Measurements from ENCODE around the gene EAF2. TPM values are rescaled to one million over a fixed set of nuclear protein-coding genes. Genes with fewer than 3 reads are reported as not detected.
A peak's percentile ranks its signal among the peaks of the same experiment; 100 is the strongest.

EAF2 gene
- 1 to 10 TPM; 5.0 to 7.9 TPM for total RNA-seq
- long read RNA-seq, donor 1, partial matches to known transcripts = 0 of 4 reads
- long read RNA-seq, donor 1, other reads (novel, unspliced or antisense) = 0 of 4 reads
- long read RNA-seq, donor 2, partial matches to known transcripts = 0 of 6 reads
- long read RNA-seq, donor 2, other reads (novel, unspliced or antisense) = 1 of 6 reads

GRCh38 chr3:121834671-121835464 lies at the start of gene EAF2, which contains the start of gene IQCB1:
Gene EAF2, plus strand, starts transcription at chr3:121835209. Its CDS starts 77 bp downstream, at chr3:121835286.
Gene IQCB1, minus strand, starts transcription at chr3:121835060. Its CDS starts 6,100 bp downstream, at chr3:121828960.
- DNase-seq (ENCODE audit: low spot score) = peak; percentile 99
- intact Hi-C loops (cut with DNase I) = no loop called here

- intact Hi-C loops (cut with DNase I) = no loop called here
- no peak for DNase-seq (ENCODE audit: low spot score)
These were observed 48.5 kb upstream of the EAF2 start for GRCh38 chr3:121786485-121786884.

- intact Hi-C loops (cut with DNase I) = no loop called here
- DNase-seq (ENCODE audit: low spot score) = no peak
These were observed 41.9 kb upstream of the EAF2 start for GRCh38 chr3:121793078-121793477.

GRCh38 chr3:121794264-121794983 lies 40.6 kb upstream of the EAF2 start:
- no peak for DNase-seq (ENCODE audit: low spot score)
- intact Hi-C loops (cut with DNase I) = no loop called here

GRCh38 chr3:121796970-121797369 lies 38.0 kb upstream of the EAF2 start:
- intact Hi-C loops (cut with DNase I) = no loop called here
- DNase-seq (ENCODE audit: low spot score) = no peak

GRCh38 chr3:121800906-121801305 lies 34.1 kb upstream of the EAF2 start:
- no peak for DNase-seq (ENCODE audit: low spot score)
- intact Hi-C loops (cut with DNase I) = no loop called here

GRCh38 chr3:121803771-121804320 lies 31.2 kb upstream of the EAF2 start:
- no peak for DNase-seq (ENCODE audit: low spot score)
- intact Hi-C loops (cut with DNase I) = no loop called here

GRCh38 chr3:121809249-121809648 lies 25.8 kb upstream of the EAF2 start:
- no peak for DNase-seq (ENCODE audit: low spot score)
- intact Hi-C loops (cut with DNase I) = no loop called here

GRCh38 chr3:121817753-121818152 lies 17.3 kb upstream of the EAF2 start:
- intact Hi-C loops (cut with DNase I) = no loop called here

GRCh38 chr3:121818578-121818977 lies 16.4 kb upstream of the EAF2 start:
- DNase-seq (ENCODE audit: low spot score) = no peak
- intact Hi-C loops (cut with DNase I) = no loop called here

More at GRCh38 chr3:121817753-121818152, 17.3 kb upstream of the EAF2 start:
- no peak for DNase-seq (ENCODE audit: low spot score)

GRCh38 chr3:121819236-121819635 lies 15.8 kb upstream of the EAF2 start:
- DNase-seq (ENCODE audit: low spot score) = no peak
- intact Hi-C loops (cut with DNase I) = no loop called here

GRCh38 chr3:121821421-121822199 lies 13.4 kb upstream of the EAF2 start:
- intact Hi-C loops (cut with DNase I) = no loop called here
- no peak for DNase-seq (ENCODE audit: low spot score)

- no peak for DNase-seq (ENCODE audit: low spot score)
- intact Hi-C loops (cut with DNase I) = no loop called here
These were observed 12.0 kb upstream of the EAF2 start for GRCh38 chr3:121822973-121823372.

GRCh38 chr3:121834157-121834670 lies 795 bp upstream of the EAF2 start:
- no peak for DNase-seq (ENCODE audit: low spot score)
- intact Hi-C loops (cut with DNase I) = no loop called here

- DNase-seq (ENCODE audit: low spot score) = no peak
- intact Hi-C loops (cut with DNase I) = no loop called here
These were observed 424 bp downstream of the EAF2 start for GRCh38 chr3:121835465-121835801.

- intact Hi-C loops (cut with DNase I) = no loop called here
- DNase-seq (ENCODE audit: low spot score) = no peak
These were observed 1.1 kb downstream of the EAF2 start for GRCh38 chr3:121836064-121836463.

GRCh38 chr3:121836481-121836880 lies 1.5 kb downstream of the EAF2 start:
- intact Hi-C loops (cut with DNase I) = no loop called here
- DNase-seq (ENCODE audit: low spot score) = no peak

- intact Hi-C loops (cut with DNase I) = no loop called here
These were observed 5.0 kb downstream of the EAF2 start for GRCh38 chr3:121839962-121840361.

GRCh38 chr3:121844892-121845291 lies 9.9 kb downstream of the EAF2 start:
- no peak for DNase-seq (ENCODE audit: low spot score)
- intact Hi-C loops (cut with DNase I) = no loop called here

More at GRCh38 chr3:121839962-121840361, 5.0 kb downstream of the EAF2 start:
- DNase-seq (ENCODE audit: low spot score) = no peak
